Caco-2 (cell line): ENCODE measurements around the gene APLF. TPM values are rescaled to one million over a fixed set of nuclear protein-coding genes. Genes with fewer than 3 reads are reported as not detected.

Source experiments
- BruUV-seq: library from RNA; stranded (reverse); fragments of 400-500 nt; replicated peaks from 2 replicates; lab custom pipeline; 2021; lab: Mats Ljungman, UMichigan
- CTCF ChIA-PET: fragments of 300-600 bp; sonication (Branson Sonifier 250); formaldehyde crosslinking; loops from one replicate; lab custom pipeline; 2022; ENCODE audit warnings: antibody characterized with exemption; lab: Charles Lee
- POLR2A ChIA-PET: fragments of 300-600 bp; sonication (Branson Sonifier 250); formaldehyde crosslinking; loops from one replicate; lab custom pipeline; 2022; ENCODE audit warnings: antibody characterized with exemption; lab: Charles Lee
- DNase-seq, 2 experiments: peaks; one replicate each; pipeline versions ENCODE4 v3.0.0 to v3.0.0-alpha.2; 2020 to 2022
- H3K27me3 ChIP-seq: replicated peaks from 2 replicates; pipeline ENCODE4 v1.6.0; 2011; ENCODE audit warnings: low read length; ENCODE audit not compliant: control insufficient read depth, insufficient read depth
- H3K36me3 ChIP-seq: 2 replicates; pipeline ENCODE4 v1.5.1; 2011; ENCODE audit warnings: low read length; ENCODE audit not compliant: control insufficient read depth, insufficient read depth
- H3K4me1 ChIP-seq: fragments of 250-450 bp; sonication (Bioruptor Pico); 2 replicates; pipeline ENCODE4 v1.5.1; 2020; ENCODE audit warnings: mild to moderate bottlenecking
- H3K4me3 ChIP-seq: 2 replicates; pipeline ENCODE4 v1.5.1; 2011; ENCODE audit warnings: low read depth, mild to moderate bottlenecking, control low read depth, low read length
- H3K9me3 ChIP-seq: fragments of 250-450 bp; sonication (Bioruptor Pico); 2 replicates; pipeline ENCODE4 v1.5.1; 2020; ENCODE audit warnings: mild to moderate bottlenecking, moderate library complexity
- H3K27ac Mint-ChIP-seq: one replicate; pipeline ENCODE4 v1.8.0; 2022; ENCODE audit warnings: mixed read lengths; ENCODE audit not compliant: unreplicated experiment
- H3K27me3 Mint-ChIP-seq: one replicate; pipeline ENCODE4 v1.8.0; 2022; ENCODE audit warnings: mixed read lengths; ENCODE audit not compliant: insufficient read depth, unreplicated experiment
- H3K36me3 Mint-ChIP-seq: one replicate; pipeline ENCODE4 v1.8.0; 2022; ENCODE audit warnings: mild to moderate bottlenecking, mixed read lengths; ENCODE audit not compliant: insufficient read depth, unreplicated experiment
- H3K4me1 Mint-ChIP-seq: one replicate; pipeline ENCODE4 v1.8.0; 2022; ENCODE audit warnings: low read depth, mixed read lengths; ENCODE audit not compliant: unreplicated experiment
- H3K4me3 Mint-ChIP-seq: one replicate; pipeline ENCODE4 v1.8.0; 2022; ENCODE audit warnings: mild to moderate bottlenecking, moderate library complexity, mixed read lengths; ENCODE audit not compliant: unreplicated experiment
- H3K9me3 Mint-ChIP-seq: one replicate; pipeline ENCODE4 v1.8.0; 2022; ENCODE audit warnings: mixed read lengths; ENCODE audit not compliant: unreplicated experiment
- CTCF ChIP-seq, 2 experiments: fragments of 200-600 bp in 1 of 2; IDR thresholded peaks; 1 replicate in 1 of 2; 2 replicates in 1 of 2; pipeline versions ENCODE4 v1.5.1 to v1.8.0; 2011 to 2022; ENCODE audit warnings: antibody characterized with exemption in 1 of 2, control low read depth in 1 of 2, inconsistent platforms in 1 of 2, low read depth in 1 of 2, low read length in 1 of 2, mild to moderate bottlenecking in 1 of 2, moderate library complexity in 1 of 2; ENCODE audit not compliant: insufficient read depth in 1 of 2, severe bottlenecking in 1 of 2, unreplicated experiment in 1 of 2
- intact Hi-C: fragments of 100-400 bp; cut with micrococcal nuclease; formaldehyde crosslinking; loops from one replicate; pipeline ENCODE4 v1.10.0; 2022; ENCODE audit not compliant: unreplicated experiment
- total RNA-seq: library from RNA; stranded (reverse); gene quantifications from 2 replicates; pipeline ENCODE4 v1.2.3, GENCODE V29; 2022

The APLF gene
- total RNA-seq, 1 experiment from 2014 or later = 3.9 TPM

GRCh38 chr2:68603059-68603458 lies 135.7 kb downstream of the APLF start:
- Histone ChIP-seq H3K9me3 (peaks cover 13% of the 10 kb centered on the region; the same call in 1 of the 2 replicates), H3K4me3 (no peak overlapping the region), H3K27me3 (no peaks in the 10 kb centered on the region), H3K4me1 (0 out of 2 replicates have a peak, but pooled peaks cover 5% of the 10 kb centered on the region), H3K36me3 (no peaks in the 10 kb centered on the region)
- Mint-ChIP-seq H3K27ac (no peak overlapping the region), H3K4me3 (no peak overlapping the region), H3K27me3 (peaks cover 3% of the 10 kb centered on the region), H3K4me1 (no peaks in the 10 kb centered on the region), H3K9me3 (no peaks in the 10 kb centered on the region), H3K36me3 (no peaks in the 10 kb centered on the region)
- intact Hi-C loops = no loop called here
- no peak for TF ChIP-seq CTCF (IDR thresholded peaks at IDR 0.05; ENCODE audit: insufficient read depth in 1 of 2, low read depth in 1 of 2, low read length in 1 of 2, severe bottlenecking in 1 of 2, unreplicated experiment in 1 of 2)
- CTCF ChIA-PET = no interaction called here
- DNase-seq = no peak
- no TSS peak for BruUV-seq
- POLR2A ChIA-PET = no interaction called here

GRCh38 chr2:68604077-68604476 lies 136.7 kb downstream of the APLF start:
- no peak overlapping the region for H3K4me3 ChIP-seq
- Mint-ChIP-seq H3K27me3 (peaks cover 3% of the 10 kb centered on the region), H3K4me1 (no peaks in the 10 kb centered on the region), H3K9me3 (no peaks in the 10 kb centered on the region), H3K36me3 (no peaks in the 10 kb centered on the region), H3K27ac (no peak overlapping the region), H3K4me3 (no peak overlapping the region)
- intact Hi-C loops = no loop called here
- TF ChIP-seq CTCF (IDR thresholded peaks at IDR 0.05; ENCODE audit: insufficient read depth in 1 of 2, low read depth in 1 of 2, low read length in 1 of 2, severe bottlenecking in 1 of 2, unreplicated experiment in 1 of 2) = no peak
- H3K36me3 ChIP-seq = no peaks in the 10 kb centered on the region
- 0 out of 2 replicates have a peak, but pooled peaks cover 5% of the 10 kb centered on the region for H3K4me1 ChIP-seq
- H3K27me3 ChIP-seq = no peaks in the 10 kb centered on the region
- ChIA-PET CTCF (no interaction called here), POLR2A (no interaction called here)
- peaks cover 13% of the 10 kb centered on the region; the same call in 1 of the 2 replicates for H3K9me3 ChIP-seq
- no peak for DNase-seq
- BruUV-seq = no TSS peak

- no TSS peak for BruUV-seq
- no peaks in the 10 kb centered on the region for H3K36me3 Mint-ChIP-seq
- 0 out of 2 replicates have a peak, but pooled peaks cover 5% of the 10 kb centered on the region for H3K4me1 ChIP-seq
- no peak for DNase-seq
- H3K27me3 Mint-ChIP-seq = peaks cover 3% of the 10 kb centered on the region
- CTCF ChIA-PET = interaction anchor here (1.0 kb wide), 1 partner anchor 10 kb away, joined by 6 read pairs; no protein-coding TSS in a partner anchor
- no peak overlapping the region for H3K27ac Mint-ChIP-seq
- POLR2A ChIA-PET = no interaction called here
- no peaks in the 10 kb centered on the region for H3K4me1 Mint-ChIP-seq
- H3K4me3 ChIP-seq = no peak overlapping the region
- H3K4me3 Mint-ChIP-seq = no peak overlapping the region
- no peaks in the 10 kb centered on the region for H3K36me3 ChIP-seq
- no peaks in the 10 kb centered on the region for H3K27me3 ChIP-seq
- no peak for TF ChIP-seq CTCF (IDR thresholded peaks at IDR 0.05; ENCODE audit: insufficient read depth in 1 of 2, low read depth in 1 of 2, low read length in 1 of 2, severe bottlenecking in 1 of 2, unreplicated experiment in 1 of 2)
- peaks cover 10% of the 10 kb centered on the region for H3K9me3 Mint-ChIP-seq
- intact Hi-C loops = no loop called here
- peaks cover 13% of the 10 kb centered on the region; the same call in 1 of the 2 replicates for H3K9me3 ChIP-seq
These were observed 138.6 kb downstream of the APLF start for GRCh38 chr2:68605939-68606338.
